DMS79 (cell line): ENCODE data around the gene PLPPR1.

Experiments
- DNase-seq: peaks from one replicate; lab custom pipeline; 2025; lab: John Stamatoyannopoulos, UW

PLPPR1 gene

DNA sequence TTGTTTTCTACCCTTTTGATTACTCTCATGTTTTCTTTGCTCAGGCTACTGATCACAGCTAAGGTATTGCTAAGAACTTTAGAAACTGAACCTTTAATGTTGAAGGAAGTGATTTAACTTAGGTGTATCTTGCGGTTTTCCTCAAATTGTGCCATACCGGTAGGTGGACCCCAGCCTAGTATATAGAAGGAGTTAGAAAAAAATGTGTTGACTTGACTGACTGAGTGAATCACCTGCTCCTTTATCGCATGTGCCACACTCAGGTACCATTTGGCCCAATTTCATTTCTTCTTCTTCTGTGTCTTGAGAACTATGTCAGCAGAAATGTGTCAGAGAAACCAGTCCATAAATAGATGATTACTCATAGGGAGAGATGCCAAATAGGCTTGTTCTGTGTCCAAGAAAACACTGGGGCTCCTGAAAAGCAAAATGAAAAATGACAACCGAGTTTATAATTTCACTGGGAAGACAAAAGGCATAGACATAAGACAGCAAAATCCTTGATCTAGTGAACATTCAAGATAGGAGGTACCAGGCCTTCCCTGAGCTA, 19.4 kb downstream of the PLPPR1 start:
- no peak for DNase-seq

- no peak for DNase-seq
Observed at GRCh38 chr9:101050650-101051049, 22.1 kb downstream of the PLPPR1 start.

- no peak for DNase-seq
Observed at GRCh38 chr9:101054657-101055056, 26.1 kb downstream of the PLPPR1 start.

- no peak for DNase-seq
Observed at GRCh38 chr9:101055516-101055915, 27.0 kb downstream of the PLPPR1 start.

GRCh38 chr9:101062686-101063085, 34.2 kb downstream of the PLPPR1 start:
- no peak for DNase-seq

DNA sequence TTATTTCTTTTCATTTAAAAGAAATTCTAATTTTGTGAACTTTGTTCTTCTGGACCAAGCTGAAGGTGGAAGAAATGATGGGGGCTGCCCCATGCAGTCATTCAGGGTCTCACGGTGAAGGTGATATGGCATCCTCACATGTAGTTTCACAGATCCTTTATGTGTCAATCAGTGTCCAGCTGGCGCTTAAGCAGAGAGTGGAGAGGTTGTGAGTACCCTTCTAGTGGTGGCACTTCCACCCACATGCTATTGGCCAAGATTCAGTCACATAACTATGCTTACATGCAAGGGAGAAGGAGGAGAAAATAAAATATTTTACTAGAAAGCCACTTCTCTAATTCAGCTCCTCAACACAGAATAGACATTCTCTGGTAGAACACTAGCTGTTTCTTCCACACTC, 34.7 kb downstream of the PLPPR1 start:
- DNase-seq: no peak

DNA sequence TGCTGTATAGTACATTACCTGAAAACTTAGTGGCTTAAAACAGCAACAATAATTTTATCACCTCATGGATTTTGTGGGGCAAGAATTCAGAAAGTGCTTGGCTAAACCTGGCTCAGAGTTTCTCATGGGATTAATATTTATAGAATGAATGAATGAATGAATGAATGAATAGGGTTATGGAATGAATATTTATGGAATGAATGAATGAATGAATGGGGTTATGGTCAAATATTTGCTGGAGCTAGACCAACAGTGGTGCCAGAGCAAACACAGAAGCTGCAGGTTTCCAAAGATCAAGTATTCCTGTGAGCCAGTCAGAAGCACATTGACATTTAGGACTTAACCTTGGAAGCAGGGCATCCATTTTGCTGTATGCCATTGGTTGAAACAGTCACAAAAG, 35.7 kb downstream of the PLPPR1 start:
- no peak for DNase-seq

- no peak for DNase-seq
Observed at GRCh38 chr9:101065930-101066329, 37.4 kb downstream of the PLPPR1 start.

DNA sequence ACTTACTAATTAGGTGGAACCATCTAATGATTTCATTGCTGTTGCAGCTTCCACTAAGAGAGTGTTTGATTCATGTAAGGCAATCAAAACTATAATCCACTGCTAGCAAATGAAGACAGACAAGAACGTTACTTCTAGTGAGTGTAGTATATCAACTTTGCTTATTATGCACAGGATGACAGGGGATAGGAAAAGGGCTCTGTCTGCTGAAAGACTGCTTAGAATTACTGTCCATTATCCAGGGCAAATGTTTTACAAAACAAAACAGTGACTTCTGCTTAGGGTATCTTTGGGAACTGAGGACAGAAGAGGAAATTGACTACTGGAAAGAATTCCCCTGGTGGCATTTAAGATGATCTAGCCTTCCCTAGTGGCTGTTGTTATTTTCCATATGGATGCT, 40.2 kb downstream of the PLPPR1 start:
- no peak for DNase-seq

- DNase-seq: no peak
Observed at GRCh38 chr9:101072259-101072658, 43.7 kb downstream of the PLPPR1 start.

GRCh38 chr9:101073122-101073521, 44.6 kb downstream of the PLPPR1 start:
- no peak for DNase-seq

GRCh38 chr9:101081641-101082040, 53.1 kb downstream of the PLPPR1 start:
- no peak for DNase-seq

DNA sequence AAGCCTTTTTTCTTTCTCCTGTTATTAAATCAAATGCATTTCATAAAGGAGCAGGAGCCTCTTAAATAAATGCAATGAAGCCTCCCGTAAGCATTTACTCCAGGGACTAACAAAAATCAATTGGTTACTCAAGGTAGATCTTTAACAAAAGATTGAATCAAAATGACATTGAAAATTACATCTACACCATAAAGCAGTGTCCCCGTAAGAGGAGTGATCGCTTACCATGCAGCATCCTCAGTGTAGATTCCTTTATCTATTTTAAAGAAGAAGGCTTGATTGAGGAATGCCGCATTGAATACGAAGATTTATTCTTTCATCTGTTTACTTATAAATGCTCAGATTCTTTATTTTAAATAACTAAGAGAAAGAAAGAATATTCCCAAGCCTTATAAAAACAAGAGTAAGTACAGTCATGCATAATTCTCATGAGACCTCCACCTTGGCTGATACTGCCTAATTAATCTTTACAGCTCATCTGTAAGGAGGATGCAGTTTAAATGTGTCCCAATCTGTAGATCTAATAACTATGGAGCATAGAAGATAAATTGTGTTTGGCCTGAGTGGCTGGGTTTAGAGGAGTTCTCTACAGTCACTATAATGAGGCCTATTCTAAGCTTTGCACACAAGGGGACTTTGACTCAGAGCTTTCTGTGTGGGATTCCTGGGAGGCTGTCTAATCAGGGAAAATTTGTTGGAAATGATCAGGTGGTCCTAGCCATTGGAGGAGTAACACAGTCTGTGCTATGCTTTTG, 55.1 kb downstream of the PLPPR1 start:
- DNase-seq: no peak

DNA sequence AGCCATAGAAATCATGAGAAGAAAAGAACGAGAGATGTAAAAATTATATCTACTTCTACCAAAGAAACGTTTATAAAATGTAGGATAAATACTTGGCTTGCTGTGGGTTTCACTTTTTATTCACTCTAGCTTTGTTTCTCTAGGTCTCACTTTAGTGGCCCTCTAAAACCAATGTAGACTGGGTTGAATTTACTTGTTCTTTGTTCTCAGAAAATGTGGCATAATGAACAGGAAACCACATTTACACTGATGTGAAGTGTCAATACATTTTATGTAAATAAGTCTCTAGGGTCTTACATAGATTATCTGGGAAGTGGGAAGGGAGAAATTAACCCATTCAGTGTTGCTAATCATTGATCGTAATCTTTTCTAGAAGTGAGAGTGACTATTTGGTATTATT, 58.9 kb downstream of the PLPPR1 start:
- no peak for DNase-seq

- DNase-seq: no peak
Observed at GRCh38 chr9:101092922-101093321, 64.4 kb downstream of the PLPPR1 start.

DNA sequence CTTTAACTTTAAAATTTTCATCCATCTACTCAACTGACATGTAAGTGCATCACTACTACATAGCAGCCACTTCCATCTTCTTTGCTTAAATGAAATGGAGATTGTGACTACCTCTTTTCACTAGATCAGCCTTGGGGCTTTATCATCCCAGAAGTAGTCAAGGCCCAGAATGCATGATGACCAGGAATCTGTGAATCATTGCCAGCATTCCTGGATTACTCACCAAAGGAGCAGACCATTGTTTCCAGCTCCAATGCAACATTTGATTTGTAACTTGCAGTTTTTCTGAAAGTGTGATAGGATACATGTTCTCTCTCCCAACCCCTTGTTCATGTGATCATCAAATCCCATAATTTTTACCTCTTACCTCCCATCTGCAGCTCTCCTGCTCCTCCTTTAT, 65.1 kb downstream of the PLPPR1 start:
- no peak for DNase-seq

DNA sequence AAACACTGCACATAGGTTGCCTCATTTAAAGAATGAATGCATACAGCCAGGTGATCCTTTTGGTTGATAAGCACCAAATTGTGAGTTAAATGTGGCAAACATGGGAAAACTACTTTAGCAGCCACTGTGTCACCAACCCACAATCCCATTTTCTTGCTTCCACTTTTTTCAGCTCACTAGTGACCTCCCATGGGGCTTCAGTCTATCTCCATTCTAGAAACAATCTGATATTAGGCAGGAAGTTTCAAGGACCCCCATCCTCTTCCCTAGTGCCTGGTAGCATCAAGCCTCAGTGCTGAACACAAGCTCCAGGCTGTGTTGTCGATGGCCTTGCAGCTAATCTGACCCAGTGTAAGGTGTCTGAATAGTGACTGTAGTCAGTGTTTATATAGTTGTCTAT, 66.2 kb downstream of the PLPPR1 start:
- no peak for DNase-seq

DNA sequence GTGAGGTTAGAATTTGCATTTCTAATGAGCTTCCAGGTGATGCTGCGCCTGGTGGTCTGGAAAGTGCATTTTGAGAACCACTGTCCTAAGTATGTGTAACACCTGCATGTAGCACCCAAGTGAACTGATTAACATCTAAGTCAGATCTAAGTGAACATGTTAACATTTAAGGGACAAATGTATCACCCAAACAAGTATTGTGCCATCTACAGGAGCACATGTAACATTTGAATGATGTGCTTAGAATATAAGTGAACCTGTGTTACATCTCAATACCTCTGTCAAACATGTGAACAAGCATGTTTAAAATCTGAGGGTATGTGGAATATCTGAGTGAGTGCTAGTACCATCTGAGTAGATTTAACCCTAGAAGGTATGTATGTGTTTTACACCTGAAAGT, 68.7 kb downstream of the PLPPR1 start:
- DNase-seq: no peak

DNA sequence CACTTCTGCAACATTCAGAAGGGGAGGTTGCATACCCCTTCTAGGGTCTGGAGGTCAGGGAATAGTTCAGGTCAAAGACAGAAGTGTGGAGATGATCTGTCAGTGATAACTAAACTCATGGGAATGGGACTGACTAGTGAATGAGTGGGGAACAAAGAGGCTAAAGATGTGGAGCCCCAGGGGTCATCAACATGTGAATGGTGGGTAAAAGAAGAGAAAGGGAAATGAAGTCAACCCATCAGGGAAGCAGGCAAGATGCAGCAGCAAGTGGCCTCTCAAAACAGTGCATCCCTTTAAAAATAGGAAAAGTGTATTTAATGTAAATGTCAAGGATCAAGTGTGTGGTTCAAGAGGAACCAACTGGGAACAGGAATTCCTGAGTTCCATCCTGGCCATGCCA, 69.9 kb downstream of the PLPPR1 start:
- DNase-seq: no peak

GRCh38 chr9:101114317-101114716, 85.8 kb downstream of the PLPPR1 start:
- no peak for DNase-seq

- DNase-seq: no peak
Observed at GRCh38 chr9:101115102-101115501, 86.6 kb downstream of the PLPPR1 start.

- DNase-seq: no peak
Observed at GRCh38 chr9:101117161-101117560, 88.6 kb downstream of the PLPPR1 start.

DNA sequence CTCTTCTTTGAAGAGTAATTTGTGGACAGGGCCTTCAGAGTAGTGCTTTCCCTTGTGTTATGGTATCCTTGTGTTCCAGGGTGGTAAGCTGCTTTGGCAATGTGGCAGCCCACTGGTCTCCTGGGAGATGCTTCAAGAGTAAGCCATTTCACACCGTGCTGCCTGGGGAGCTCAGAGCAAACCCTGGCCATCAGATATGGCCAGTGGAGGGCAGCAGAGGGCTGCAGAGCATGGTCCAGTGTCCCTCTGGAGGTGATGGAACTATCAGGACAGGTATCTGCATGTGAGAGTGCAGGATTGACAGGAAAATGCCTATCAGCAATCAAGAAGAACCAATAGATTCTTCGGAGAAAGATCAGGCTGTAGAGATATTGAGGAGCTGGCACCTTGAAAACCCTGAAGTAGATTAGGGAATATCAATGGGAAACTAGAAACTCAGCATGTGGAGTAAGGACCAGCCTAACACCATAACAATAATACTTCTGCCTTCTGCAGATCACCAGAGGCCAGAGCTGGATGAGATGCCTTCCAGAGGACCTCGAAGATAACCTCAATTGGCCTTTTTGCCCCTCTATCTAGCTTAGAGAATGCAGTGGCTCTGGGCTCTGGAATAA, 90.8 kb downstream of the PLPPR1 start:
- no peak for DNase-seq
